ENCODE data around the gene ST3GAL3. TPM values are rescaled to one million over a fixed set of nuclear protein-coding genes. Genes with fewer than 3 reads are reported as not detected.

ST3GAL3 gene
- total and polyA plus RNA-seq, 3 experiments from 2014 or later = 9.7 to 10.1 (median 9.7) TPM

DNA sequence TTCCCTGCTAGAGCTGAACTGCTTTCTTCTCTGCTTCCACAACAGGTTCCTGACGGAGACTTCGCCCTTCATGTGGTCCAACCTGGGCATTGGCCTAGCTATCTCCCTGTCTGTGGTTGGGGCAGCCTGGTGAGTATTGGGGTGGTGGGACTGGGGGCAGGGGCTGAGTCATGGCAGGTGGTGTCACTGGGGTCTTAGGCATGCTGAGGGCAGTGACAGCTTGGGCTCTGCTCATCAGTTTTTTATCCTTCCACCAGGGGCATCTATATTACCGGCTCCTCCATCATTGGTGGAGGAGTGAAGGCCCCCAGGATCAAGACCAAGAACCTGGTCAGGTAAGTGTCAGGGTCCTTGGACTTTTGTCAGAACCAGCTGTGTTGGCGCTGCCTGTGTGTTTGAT lies 268.7 kb downstream of the ST3GAL3 start:
- peak overlapping the region; percentile 86 to 98 (median 94) for H3K4me3 Mint-ChIP-seq
- H3K27me3 Mint-ChIP-seq = peaks cover 0 to 10% of the 10 kb centered on the region in 2 donors
- peaks cover 51 to 64% (median 63%) of the 10 kb centered on the region in 3 donors for H3K4me1 Mint-ChIP-seq
- ChIA-PET POLR2A (interaction anchor here (1.0 to 1.6 kb wide), 2 partner anchors 13 to 30 kb away, joined by 9 to 10 read pairs; partner anchors contain the start of gene IPO13), CTCF (interaction anchor here (2.5 kb wide), 1 partner anchor 29 kb away, joined by 12 read pairs; the partner anchor contains the start of gene IPO13)
- H3K27ac Mint-ChIP-seq = peak overlapping the region; percentile 68 to 96 (median 90)
- DNase-seq = no peak
- H3K36me3 Mint-ChIP-seq = peaks cover 3 to 52% (median 9%) of the 10 kb centered on the region in 3 donors
- peaks cover 44% of the 10 kb centered on the region for H3K4me1 ChIP-seq (ENCODE audit: insufficient read depth, low read length)
- H3K4me3 ChIP-seq (ENCODE audit: low read length) = peak overlapping the region; percentile 85
- peaks cover 21% of the 10 kb centered on the region for H3K36me3 ChIP-seq (ENCODE audit: insufficient read depth, low read length)
- no peaks in the 10 kb centered on the region for H3K27me3 ChIP-seq (ENCODE audit: insufficient read depth, low read length, poor library complexity, severe bottlenecking)
- H3K9me3 ChIP-seq (ENCODE audit: low read length) = no peaks in the 10 kb centered on the region
- H3K27ac ChIP-seq (ENCODE audit: low read depth, low read length) = peak overlapping the region; percentile 79
- no peaks in the 10 kb centered on the region for H3K9me3 Mint-ChIP-seq

DNA sequence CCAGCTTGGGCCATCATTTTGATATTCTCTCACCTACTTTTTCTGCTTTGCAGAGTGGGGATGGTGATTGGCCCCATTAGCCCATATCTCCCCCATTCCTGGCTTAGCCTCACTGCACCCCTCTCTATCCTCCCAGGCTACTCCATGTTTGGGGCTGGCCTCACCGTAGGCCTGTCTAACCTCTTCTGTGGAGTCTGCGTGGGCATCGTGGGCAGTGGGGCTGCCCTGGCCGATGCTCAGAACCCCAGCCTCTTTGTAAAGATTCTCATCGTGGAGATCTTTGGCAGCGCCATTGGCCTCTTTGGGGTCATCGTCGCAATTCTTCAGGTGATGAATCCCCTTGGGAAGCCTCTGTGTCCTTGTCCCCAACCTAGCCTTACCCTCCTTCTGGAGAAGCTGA lies 269.6 kb downstream of the ST3GAL3 start:
- Histone ChIP-seq H3K9me3 (ENCODE audit: low read length) (no peaks in the 10 kb centered on the region), H3K27me3 (ENCODE audit: insufficient read depth, low read length, poor library complexity, severe bottlenecking) (no peaks in the 10 kb centered on the region), H3K36me3 (ENCODE audit: insufficient read depth, low read length) (peaks cover 21% of the 10 kb centered on the region), H3K4me1 (ENCODE audit: insufficient read depth, low read length) (peaks cover 44% of the 10 kb centered on the region), H3K4me3 (ENCODE audit: low read length) (no peak overlapping the region), H3K27ac (ENCODE audit: low read depth, low read length) (no peak overlapping the region)
- no peaks in the 10 kb centered on the region for H3K9me3 Mint-ChIP-seq
- ChIA-PET POLR2A (interaction anchor here (1.7 kb wide), 1 partner anchor 14 kb away, joined by 4 read pairs; the partner anchor contains the start of gene CCDC24), CTCF (interaction anchor here (2.5 kb wide), 1 partner anchor 30 kb away, joined by 12 read pairs; the partner anchor contains the start of gene IPO13)
- peaks cover 0 to 10% of the 10 kb centered on the region in 2 donors for H3K27me3 Mint-ChIP-seq
- H3K36me3 Mint-ChIP-seq = peaks cover 3 to 52% (median 9%) of the 10 kb centered on the region in 3 donors
- peaks cover 49 to 63% (median 62%) of the 10 kb centered on the region in 3 donors for H3K4me1 Mint-ChIP-seq
- H3K4me3 Mint-ChIP-seq = peak overlapping the region in 6 of 7 donors; percentile 86 to 98 (median 92)
- peak overlapping the region in 5 of 8 donors; percentile 16 to 91 (median 57) for H3K27ac Mint-ChIP-seq
- no peak for DNase-seq

DNA sequence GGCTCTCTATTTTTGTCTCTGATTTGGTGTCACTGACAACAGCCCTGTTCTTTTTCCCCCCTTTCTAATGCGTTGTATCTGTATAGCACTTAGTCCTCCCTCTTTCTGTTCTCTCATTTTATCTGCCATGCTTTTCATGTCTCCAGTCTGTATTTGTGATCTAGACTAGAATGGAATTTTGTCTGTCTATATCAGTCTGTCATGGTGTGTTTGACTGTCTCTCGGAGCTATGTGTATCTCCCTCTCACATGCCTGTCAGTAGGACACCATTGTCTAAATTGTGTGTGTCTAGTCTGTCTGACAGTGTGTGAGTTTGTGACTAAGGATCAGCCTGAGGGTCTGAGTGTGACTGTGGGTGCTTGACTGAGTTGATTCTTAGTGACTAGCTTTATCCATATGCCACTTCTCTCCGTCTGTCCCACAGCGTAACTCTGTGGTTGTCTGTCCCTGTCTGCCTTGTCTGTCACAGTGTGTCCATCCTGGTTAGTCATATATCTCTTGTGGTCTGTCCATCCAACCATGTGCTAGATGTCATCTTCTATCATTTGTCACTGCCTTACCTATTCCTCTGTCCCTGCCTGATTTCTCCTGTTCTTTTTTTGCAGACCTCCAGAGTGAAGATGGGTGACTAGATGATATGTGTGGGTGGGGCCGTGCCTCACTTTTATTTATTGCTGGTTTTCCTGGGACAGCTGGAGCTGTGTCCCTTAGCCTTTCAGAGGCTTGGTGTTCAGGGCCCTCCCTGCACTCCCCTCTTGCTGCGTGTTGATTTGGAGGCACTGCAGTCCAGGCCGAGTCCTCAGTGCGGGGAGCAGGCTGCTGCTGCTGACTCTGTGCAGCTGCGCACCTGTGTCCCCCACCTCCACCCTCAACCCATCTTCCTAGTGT lies 270.3 kb downstream of the ST3GAL3 start:
- Histone ChIP-seq H3K4me1 (ENCODE audit: insufficient read depth, low read length) (peaks cover 44% of the 10 kb centered on the region), H3K4me3 (ENCODE audit: low read length) (no peak overlapping the region), H3K9me3 (ENCODE audit: low read length) (no peaks in the 10 kb centered on the region), H3K27ac (ENCODE audit: low read depth, low read length) (no peak overlapping the region), H3K36me3 (ENCODE audit: insufficient read depth, low read length) (peaks cover 18% of the 10 kb centered on the region), H3K27me3 (ENCODE audit: insufficient read depth, low read length, poor library complexity, severe bottlenecking) (no peaks in the 10 kb centered on the region)
- peaks cover 49 to 63% (median 62%) of the 10 kb centered on the region in 3 donors for H3K4me1 Mint-ChIP-seq
- peaks cover 0 to 10% of the 10 kb centered on the region in 2 donors for H3K27me3 Mint-ChIP-seq
- H3K27ac Mint-ChIP-seq = peak overlapping the region in 5 of 8 donors; percentile 4 to 91 (median 75)
- peaks cover 3 to 45% (median 9%) of the 10 kb centered on the region in 3 donors for H3K36me3 Mint-ChIP-seq
- CTCF ChIA-PET = interaction anchor here (0.9 kb wide), 1 partner anchor 11 kb away, joined by 3 read pairs; no protein-coding TSS in a partner anchor
- no peak for DNase-seq
- H3K9me3 Mint-ChIP-seq = no peaks in the 10 kb centered on the region
- H3K4me3 Mint-ChIP-seq = peak overlapping the region; percentile 77 to 98 (median 87)
- POLR2A ChIA-PET = interaction anchor here (1.7 kb wide), 1 partner anchor 13 kb away, joined by 4 read pairs; the partner anchor contains the start of gene CCDC24

DNA sequence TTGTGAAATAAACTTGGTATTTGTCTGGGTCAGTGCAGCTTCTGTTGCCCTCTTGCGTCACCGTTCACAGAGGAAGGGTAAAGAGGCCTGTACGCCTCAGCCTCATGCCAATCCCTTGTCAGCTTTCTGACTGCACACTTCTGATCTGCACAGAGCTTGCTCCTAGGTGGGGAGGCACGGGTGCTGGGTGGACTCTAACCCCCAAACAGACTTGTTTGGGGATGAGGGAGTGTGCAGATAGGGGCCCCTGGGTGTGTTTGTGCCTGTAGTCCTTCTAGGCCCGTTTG lies 270.9 kb downstream of the ST3GAL3 start:
- no peaks in the 10 kb centered on the region for H3K9me3 Mint-ChIP-seq

DNA sequence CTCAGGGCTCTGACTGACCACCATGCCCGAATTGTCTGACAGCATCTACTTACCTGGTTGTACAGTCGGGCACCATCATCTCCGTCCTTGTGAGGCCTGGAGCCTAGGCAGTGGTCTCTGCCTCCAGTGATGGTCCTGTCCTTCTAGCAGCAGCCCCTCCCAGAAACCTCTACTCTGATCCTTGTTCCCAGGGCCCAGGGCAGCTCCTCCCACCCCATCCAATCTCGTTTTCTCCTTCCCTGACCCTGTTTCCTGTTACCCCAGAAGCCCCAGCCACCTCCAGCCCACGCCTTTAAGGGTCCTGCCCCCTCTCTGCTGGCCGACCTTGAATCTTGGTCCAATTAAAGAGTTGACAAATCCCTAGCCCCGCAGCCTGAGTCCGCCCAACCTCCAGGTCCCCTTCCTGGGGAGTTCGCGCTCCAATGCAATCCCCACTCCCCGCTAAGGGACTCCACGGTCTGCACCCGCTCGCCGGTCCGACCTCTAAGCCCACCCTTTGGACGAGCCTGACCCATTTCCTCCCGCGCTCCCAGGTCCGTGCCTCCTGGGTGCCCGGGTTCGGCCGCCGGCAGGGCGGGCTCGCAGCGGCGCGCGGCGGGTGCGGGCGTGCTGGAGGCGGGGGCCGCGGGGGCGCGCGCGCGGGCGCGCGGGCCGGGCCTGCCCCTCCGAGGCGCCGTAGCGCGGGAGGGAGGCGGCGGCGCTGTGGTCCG lies 271.4 kb downstream of the ST3GAL3 start, which contains the start of gene B4GALT2:
B4GALT2 (plus strand) TSS at position 660 of the 710 bp plus-strand sequence. CDS start 1,951 bp downstream, outside the sequence.
- Mint-ChIP-seq H3K4me1 (peaks cover 45 to 57% (median 54%) of the 10 kb centered on the region in 3 donors), H3K4me3 (peak within 1 kb of the TSS; percentile 89 to 98 (median 90)), H3K27ac (peak within 1 kb of the TSS in 7 of 8 donors; percentile 57 to 91 (median 84)), H3K27me3 (peaks cover 0 to 10% of the 10 kb centered on the region in 2 donors), H3K9me3 (no peaks in the 10 kb centered on the region), H3K36me3 (peaks cover 3 to 40% (median 9%) of the 10 kb centered on the region in 3 donors)
- H3K4me1 ChIP-seq (ENCODE audit: insufficient read depth, low read length) = peaks cover 44% of the 10 kb centered on the region
- ChIA-PET POLR2A (interaction anchor here (1.7 kb wide), 1 partner anchor 12 kb away, joined by 4 read pairs; the partner anchor contains the start of gene CCDC24), CTCF (interaction anchor here (0.9 kb wide), 1 partner anchor 10 kb away, joined by 3 read pairs; no protein-coding TSS in a partner anchor)
- no peaks in the 10 kb centered on the region for H3K27me3 ChIP-seq (ENCODE audit: insufficient read depth, low read length, poor library complexity, severe bottlenecking)
- no peaks in the 10 kb centered on the region for H3K9me3 ChIP-seq (ENCODE audit: low read length)
- peaks cover 18% of the 10 kb centered on the region for H3K36me3 ChIP-seq (ENCODE audit: insufficient read depth, low read length)
- H3K4me3 ChIP-seq (ENCODE audit: low read length) = peak within 1 kb of the TSS; percentile 52
- H3K27ac ChIP-seq (ENCODE audit: low read depth, low read length) = peak within 1 kb of the TSS; percentile 43
- peak in 3 of 5 donors; percentile 28 to 29 (median 29) for DNase-seq

More for the DNA sequence above, 270.9 kb downstream of the ST3GAL3 start:
- Mint-ChIP-seq H3K27ac (peak overlapping the region in 4 of 8 donors; percentile 35 to 91 (median 75)), H3K36me3 (peaks cover 3 to 41% (median 9%) of the 10 kb centered on the region in 3 donors), H3K27me3 (peaks cover 0 to 10% of the 10 kb centered on the region in 2 donors), H3K4me1 (peaks cover 49 to 62% (median 59%) of the 10 kb centered on the region in 3 donors), H3K4me3 (peak overlapping the region; percentile 16 to 98 (median 86))
- Histone ChIP-seq H3K9me3 (ENCODE audit: low read length) (no peaks in the 10 kb centered on the region), H3K27ac (ENCODE audit: low read depth, low read length) (no peak overlapping the region), H3K4me3 (ENCODE audit: low read length) (no peak overlapping the region), H3K4me1 (ENCODE audit: insufficient read depth, low read length) (peaks cover 44% of the 10 kb centered on the region), H3K27me3 (ENCODE audit: insufficient read depth, low read length, poor library complexity, severe bottlenecking) (no peaks in the 10 kb centered on the region), H3K36me3 (ENCODE audit: insufficient read depth, low read length) (peaks cover 18% of the 10 kb centered on the region)
- no peak for DNase-seq
- CTCF ChIA-PET = interaction anchor here (0.9 kb wide), 1 partner anchor 10 kb away, joined by 3 read pairs; no protein-coding TSS in a partner anchor
- POLR2A ChIA-PET = interaction anchor here (1.7 kb wide), 1 partner anchor 13 kb away, joined by 4 read pairs; the partner anchor contains the start of gene CCDC24

DNA sequence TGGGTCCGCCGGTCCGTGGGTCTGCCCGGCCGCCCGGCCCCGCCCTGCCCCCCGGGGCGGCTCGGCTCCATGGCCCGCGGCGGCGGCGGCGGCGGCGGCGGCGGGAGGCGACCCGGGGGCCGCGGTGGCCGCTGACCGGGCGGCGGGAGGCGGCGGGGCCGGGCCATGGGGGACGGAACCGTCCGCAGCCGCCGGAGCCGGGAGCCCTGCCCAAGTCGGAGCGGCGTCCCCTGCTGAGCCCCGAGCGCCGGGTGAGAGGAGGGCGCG lies 271.9 kb downstream of the ST3GAL3 start:
- H3K4me1 ChIP-seq (ENCODE audit: insufficient read depth, low read length) = peaks cover 39% of the 10 kb centered on the region
- no peak overlapping the region for H3K27ac Mint-ChIP-seq
- H3K36me3 Mint-ChIP-seq = peaks cover 3 to 38% (median 9%) of the 10 kb centered on the region in 3 donors
- no peaks in the 10 kb centered on the region for H3K9me3 ChIP-seq (ENCODE audit: low read length)
- no peaks in the 10 kb centered on the region for H3K27me3 ChIP-seq (ENCODE audit: insufficient read depth, low read length, poor library complexity, severe bottlenecking)
- DNase-seq = no peak
- H3K27me3 Mint-ChIP-seq = peaks cover 0 to 10% of the 10 kb centered on the region in 2 donors
- no peak overlapping the region for H3K4me3 Mint-ChIP-seq
- POLR2A ChIA-PET = no interaction called here
- no peak overlapping the region for H3K4me3 ChIP-seq (ENCODE audit: low read length)
- CTCF ChIA-PET = no interaction called here
- peaks cover 40 to 52% (median 49%) of the 10 kb centered on the region in 3 donors for H3K4me1 Mint-ChIP-seq
- H3K36me3 ChIP-seq (ENCODE audit: insufficient read depth, low read length) = peaks cover 18% of the 10 kb centered on the region
- no peaks in the 10 kb centered on the region for H3K9me3 Mint-ChIP-seq
- H3K27ac ChIP-seq (ENCODE audit: low read depth, low read length) = no peak overlapping the region

DNA sequence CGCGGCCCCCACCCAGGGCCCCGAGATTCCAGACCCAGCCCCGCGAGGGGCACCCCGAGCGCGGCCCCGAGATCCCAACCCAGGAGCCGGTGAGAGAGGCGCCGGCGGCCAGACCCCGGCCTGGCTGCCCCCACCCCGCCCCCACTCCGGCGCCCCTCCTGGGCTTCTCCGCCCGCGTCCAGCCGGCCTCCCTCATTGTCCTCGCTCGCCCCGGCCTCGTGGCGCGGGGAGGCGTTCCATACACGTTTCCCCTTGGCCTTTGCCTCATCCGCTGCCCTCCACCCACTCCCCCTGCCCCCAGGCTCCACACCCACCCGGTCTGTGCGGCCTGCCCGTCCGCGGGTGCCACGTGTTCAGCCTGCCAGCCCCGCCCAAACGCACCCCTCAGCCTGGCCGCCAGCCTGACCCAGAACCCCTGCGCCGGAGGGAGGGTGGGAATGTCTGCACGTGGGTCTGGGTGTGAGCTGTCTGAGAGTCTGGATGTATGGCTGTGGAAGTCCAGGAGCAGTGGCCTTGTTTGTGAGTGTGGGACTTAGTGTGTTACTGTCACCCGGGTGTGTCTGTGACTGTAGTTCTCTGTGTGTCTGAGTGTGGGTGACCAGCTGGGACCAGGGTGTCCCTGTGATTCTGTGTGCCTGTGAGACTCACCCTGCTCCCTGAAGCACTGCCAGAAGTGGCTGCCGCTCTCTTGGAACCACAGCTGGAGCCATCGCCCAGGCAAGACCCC lies 272.4 kb downstream of the ST3GAL3 start:
- peaks cover 38 to 50% (median 47%) of the 10 kb centered on the region in 3 donors for H3K4me1 Mint-ChIP-seq
- POLR2A ChIA-PET = no interaction called here

More for the DNA sequence above, 272.4 kb downstream of the ST3GAL3 start:
- Mint-ChIP-seq H3K27ac (peak overlapping the region in 6 of 8 donors; percentile 24 to 84 (median 66)), H3K27me3 (peaks cover 0 to 10% of the 10 kb centered on the region in 2 donors), H3K9me3 (no peaks in the 10 kb centered on the region), H3K4me3 (peak overlapping the region; percentile 88 to 92 (median 90)), H3K36me3 (peaks cover 3 to 33% (median 9%) of the 10 kb centered on the region in 3 donors)
- Histone ChIP-seq H3K36me3 (ENCODE audit: insufficient read depth, low read length) (peaks cover 18% of the 10 kb centered on the region), H3K4me3 (ENCODE audit: low read length) (peak overlapping the region; percentile 49), H3K4me1 (ENCODE audit: insufficient read depth, low read length) (peaks cover 37% of the 10 kb centered on the region), H3K9me3 (ENCODE audit: low read length) (no peaks in the 10 kb centered on the region), H3K27me3 (ENCODE audit: insufficient read depth, low read length, poor library complexity, severe bottlenecking) (no peaks in the 10 kb centered on the region), H3K27ac (ENCODE audit: low read depth, low read length) (peak overlapping the region; percentile 43)
- DNase-seq = peak in 1 of 5 donors; percentile 21
- CTCF ChIA-PET = no interaction called here
